ENCODE data around the gene FBXO31. TPM values are rescaled to one million over a fixed set of nuclear protein-coding genes. Genes with fewer than 3 reads are reported as not detected.

Gene FBXO31
- total and polyA plus RNA-seq, 9 of the 15 experiments (the other 6 are each of a cell fraction or from before 2014, with no cell fraction given): 0.18 to 33.3 (median 10.9) TPM

DNA sequence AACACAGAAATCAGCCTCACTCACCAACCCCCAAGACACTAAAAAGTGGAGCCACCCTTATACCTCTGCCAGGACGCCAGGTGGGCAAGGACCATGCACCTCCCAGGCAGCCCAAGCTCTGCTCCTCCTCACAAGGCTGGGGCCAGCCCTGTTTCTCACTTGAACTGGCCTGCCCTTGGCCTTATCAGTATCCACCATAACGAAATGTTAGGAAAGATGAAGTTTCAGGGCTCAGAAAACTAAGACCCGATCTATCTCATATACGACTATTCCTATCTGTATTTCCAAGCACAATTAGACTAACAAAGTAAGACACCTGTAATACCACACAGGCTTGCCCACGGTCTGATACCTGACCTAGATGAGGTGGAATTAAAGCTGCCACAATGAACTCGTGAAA is 6.9 kb downstream of the FBXO31 start (continued):
- TF ChIP-seq NCOR1 (IDR thresholded peaks at IDR 0.05) (peak; percentile 52; the same call in 1 of the 2 replicates), PHTF2 (CRISPR knock-in tag; IDR thresholded peaks at IDR 0.05) (no peak), ZNF133 (CRISPR knock-in tag; IDR thresholded peaks at IDR 0.05) (no peak), SNRNP70 (optimal IDR thresholded peaks at IDR 0.05; ENCODE audit: low read depth, low read length) (no peak), SPI1 (IDR thresholded peaks at IDR 0.05; ENCODE audit: borderline replicate concordance, low read depth, low read length) (no peak), ETS2 (tag; IDR thresholded peaks at IDR 0.05; ENCODE audit: borderline replicate concordance, poor library complexity, severe bottlenecking) (no peak), CTBP1 (IDR thresholded peaks at IDR 0.05; ENCODE audit: borderline replicate concordance) (peak; percentile 12; the same call in 1 of the 2 replicates), MTA2 (IDR thresholded peaks at IDR 0.05; ENCODE audit: low read depth) (peak; percentile 32; the same call in 1 of the 2 replicates), ZNF696 (CRISPR knock-in tag; conservative IDR thresholded peaks at IDR 0.05) (no peak), ZNF407 (IDR thresholded peaks at IDR 0.05; ENCODE audit: low read depth) (no peak), GABPB2 (CRISPR knock-in tag; conservative IDR thresholded peaks at IDR 0.05) (no peak), ZNF431 (CRISPR knock-in tag; IDR thresholded peaks at IDR 0.05) (no peak), ARID1B (IDR thresholded peaks at IDR 0.05) (peak; percentile 78), HOXB6 (CRISPR knock-in tag; IDR thresholded peaks at IDR 0.05; ENCODE audit: borderline replicate concordance) (no peak), CBX8 (IDR thresholded peaks at IDR 0.05; ENCODE audit: borderline replicate concordance, extremely low read depth, low read depth, low read length, poor library complexity, severe bottlenecking) (no peak), MAFF (IDR thresholded peaks at IDR 0.05; ENCODE audit: low read length) (no peak), ZNF785 (CRISPR knock-in tag; IDR thresholded peaks at IDR 0.05) (no peak), ZKSCAN1 (IDR thresholded peaks at IDR 0.05; ENCODE audit: low read depth, low read length) (no peak), HMG20B (CRISPR knock-in tag; IDR thresholded peaks at IDR 0.05) (no peak), POLR2G (IDR thresholded peaks at IDR 0.05; ENCODE audit: low read depth, low read length) (no peak), CBFA2T3 (IDR thresholded peaks at IDR 0.05) (peak; percentile 79), SREBF2 (CRISPR knock-in tag; IDR thresholded peaks at IDR 0.05) (no peak)
- TF ChIP-seq, protein P1, sequence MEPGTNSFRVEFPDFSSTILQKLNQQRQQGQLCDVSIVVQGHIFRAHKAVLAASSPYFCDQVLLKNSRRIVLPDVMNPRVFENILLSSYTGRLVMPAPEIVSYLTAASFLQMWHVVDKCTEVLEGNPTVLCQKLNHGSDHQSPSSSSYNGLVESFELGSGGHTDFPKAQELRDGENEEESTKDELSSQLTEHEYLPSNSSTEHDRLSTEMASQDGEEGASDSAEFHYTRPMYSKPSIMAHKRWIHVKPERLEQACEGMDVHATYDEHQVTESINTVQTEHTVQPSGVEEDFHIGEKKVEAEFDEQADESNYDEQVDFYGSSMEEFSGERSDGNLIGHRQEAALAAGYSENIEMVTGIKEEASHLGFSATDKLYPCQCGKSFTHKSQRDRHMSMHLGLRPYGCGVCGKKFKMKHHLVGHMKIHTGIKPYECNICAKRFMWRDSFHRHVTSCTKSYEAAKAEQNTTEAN (CRISPR knock-in tag; IDR thresholded peaks at IDR 0.05): no peak

Measured in K562 (cell line).